WERI-Rb-1 (cell line): Measurements from ENCODE around the gene NRP2.

Experiments
- DNase-seq: peaks from one replicate; pipeline ENCODE4 v3.0.0-alpha.2; 2020
- H3K27ac ChIP-seq: fragments of 250-450 bp; sonication (Bioruptor Pico); 2 replicates; pipeline ENCODE4 v1.5.1; 2020; ENCODE audit warnings: mild to moderate bottlenecking, moderate library complexity
- H3K27me3 ChIP-seq: fragments of 250-450 bp; sonication (Bioruptor Pico); 2 replicates; pipeline ENCODE4 v1.5.1; 2021; ENCODE audit warnings: mild to moderate bottlenecking, low read depth, moderate library complexity; ENCODE audit not compliant: insufficient read depth, severe bottlenecking
- H3K36me3 ChIP-seq: fragments of 250-450 bp; sonication (Bioruptor Pico); 2 replicates; pipeline ENCODE4 v1.5.1; 2020; ENCODE audit warnings: mild to moderate bottlenecking, moderate library complexity
- H3K4me3 ChIP-seq: 2 replicates; pipeline ENCODE4 v1.5.1; 2011; ENCODE audit warnings: low read depth, mild to moderate bottlenecking, control low read depth, low read length
- H3K9me3 ChIP-seq: fragments of 250-450 bp; sonication (Bioruptor Pico); 2 replicates; pipeline ENCODE4 v1.5.1; 2021; ENCODE audit warnings: mild to moderate bottlenecking, moderate library complexity; ENCODE audit not compliant: severe bottlenecking
- CTCF ChIP-seq: IDR thresholded peaks from 2 replicates; pipeline ENCODE4 v1.5.1; 2011; ENCODE audit warnings: low read depth, mild to moderate bottlenecking, control low read depth, inconsistent platforms, low read length

Gene NRP2

GRCh38 chr2:205640716-205641115 lies 41.6 kb upstream of the NRP2 start:
- Histone ChIP-seq H3K9me3 (peaks cover 5% of the 10 kb centered on the region), H3K27me3 (no peaks in the 10 kb centered on the region), H3K27ac (no peak overlapping the region), H3K4me3 (no peak overlapping the region), H3K36me3 (no peaks in the 10 kb centered on the region)
- no peak for TF ChIP-seq CTCF
- no peak for DNase-seq

- no peak for DNase-seq
- no peaks in the 10 kb centered on the region for H3K27me3 ChIP-seq
- H3K9me3 ChIP-seq, result peaks cover 5% of the 10 kb centered on the region
- H3K36me3 ChIP-seq, result no peaks in the 10 kb centered on the region
- no peak for TF ChIP-seq CTCF
- H3K27ac ChIP-seq, result no peak overlapping the region
- H3K4me3 ChIP-seq, result no peak overlapping the region
Observed at GRCh38 chr2:205642599-205643356, 39.5 kb upstream of the NRP2 start.

- TF ChIP-seq CTCF, result no peak
- H3K9me3 ChIP-seq, result peaks cover 5% of the 10 kb centered on the region
- no peaks in the 10 kb centered on the region for H3K36me3 ChIP-seq
- no peak for DNase-seq
- H3K27ac ChIP-seq, result no peak overlapping the region
- H3K27me3 ChIP-seq, result no peaks in the 10 kb centered on the region
- no peak overlapping the region for H3K4me3 ChIP-seq
Observed at GRCh38 chr2:205643391-205643885, 38.9 kb upstream of the NRP2 start.

GRCh38 chr2:205644018-205644417 lies 38.3 kb upstream of the NRP2 start:
- H3K9me3 ChIP-seq, result peaks cover 5% of the 10 kb centered on the region
- no peak overlapping the region for H3K27ac ChIP-seq
- TF ChIP-seq CTCF, result no peak
- no peaks in the 10 kb centered on the region for H3K27me3 ChIP-seq
- no peaks in the 10 kb centered on the region for H3K36me3 ChIP-seq
- DNase-seq, result no peak
- no peak overlapping the region for H3K4me3 ChIP-seq

- Histone ChIP-seq H3K9me3 (no peaks in the 10 kb centered on the region), H3K27me3 (no peaks in the 10 kb centered on the region), H3K4me3 (no peak overlapping the region), H3K36me3 (no peaks in the 10 kb centered on the region), H3K27ac (no peak overlapping the region)
- no peak for DNase-seq
- TF ChIP-seq CTCF, result no peak
Observed at GRCh38 chr2:205646680-205647079, 35.6 kb upstream of the NRP2 start.

GRCh38 chr2:205650450-205650849 lies 31.9 kb upstream of the NRP2 start:
- Histone ChIP-seq H3K27me3 (no peaks in the 10 kb centered on the region), H3K4me3 (no peak overlapping the region), H3K9me3 (no peaks in the 10 kb centered on the region), H3K27ac (no peak overlapping the region), H3K36me3 (no peaks in the 10 kb centered on the region)
- no peak for TF ChIP-seq CTCF
- no peak for DNase-seq
